ENCODE measurements around the gene DNAJC5.
"Not testable (repeated sequence)": the region's sequence is repeated elsewhere in the genome, so short reads cannot be mapped to it uniquely, and the experiment has no call there.

Gene DNAJC5

DNA sequence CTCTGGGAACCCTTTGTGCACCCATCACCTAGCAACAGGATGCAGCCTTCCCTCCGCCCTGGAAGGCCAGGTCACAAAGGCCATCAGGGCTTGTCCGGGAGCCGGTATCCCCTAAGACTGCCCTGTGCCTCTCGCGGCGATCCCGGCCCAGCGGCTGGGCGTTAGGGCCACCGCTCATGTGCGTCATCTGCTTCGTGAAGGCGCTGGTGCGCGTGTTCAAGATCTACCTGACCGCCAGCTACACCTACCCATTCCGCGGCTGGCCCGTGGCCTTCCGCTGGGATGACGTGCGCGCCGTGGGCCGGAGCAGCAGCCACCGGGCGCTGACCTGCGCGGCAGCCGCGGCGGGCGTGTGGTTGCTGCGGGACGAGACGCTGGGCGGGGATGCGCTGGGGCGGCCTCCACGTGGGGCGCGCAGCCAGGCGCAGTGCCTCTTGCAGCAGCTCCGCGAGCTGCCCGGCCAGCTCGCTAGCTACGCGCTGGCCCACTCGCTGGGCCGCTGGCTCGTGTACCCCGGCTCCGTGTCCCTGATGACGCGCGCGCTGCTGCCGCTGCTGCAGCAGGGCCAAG, 33.5 kb upstream of the DNAJC5 start, which contains the start of gene ABHD16B:
Gene ABHD16B (plus strand): TSS at position 134 of the 570 bp plus-strand sequence. CDS start 43 bp downstream, at position 177.
- no peak for DNase-seq (ENCODE audit: low spot score)

DNA sequence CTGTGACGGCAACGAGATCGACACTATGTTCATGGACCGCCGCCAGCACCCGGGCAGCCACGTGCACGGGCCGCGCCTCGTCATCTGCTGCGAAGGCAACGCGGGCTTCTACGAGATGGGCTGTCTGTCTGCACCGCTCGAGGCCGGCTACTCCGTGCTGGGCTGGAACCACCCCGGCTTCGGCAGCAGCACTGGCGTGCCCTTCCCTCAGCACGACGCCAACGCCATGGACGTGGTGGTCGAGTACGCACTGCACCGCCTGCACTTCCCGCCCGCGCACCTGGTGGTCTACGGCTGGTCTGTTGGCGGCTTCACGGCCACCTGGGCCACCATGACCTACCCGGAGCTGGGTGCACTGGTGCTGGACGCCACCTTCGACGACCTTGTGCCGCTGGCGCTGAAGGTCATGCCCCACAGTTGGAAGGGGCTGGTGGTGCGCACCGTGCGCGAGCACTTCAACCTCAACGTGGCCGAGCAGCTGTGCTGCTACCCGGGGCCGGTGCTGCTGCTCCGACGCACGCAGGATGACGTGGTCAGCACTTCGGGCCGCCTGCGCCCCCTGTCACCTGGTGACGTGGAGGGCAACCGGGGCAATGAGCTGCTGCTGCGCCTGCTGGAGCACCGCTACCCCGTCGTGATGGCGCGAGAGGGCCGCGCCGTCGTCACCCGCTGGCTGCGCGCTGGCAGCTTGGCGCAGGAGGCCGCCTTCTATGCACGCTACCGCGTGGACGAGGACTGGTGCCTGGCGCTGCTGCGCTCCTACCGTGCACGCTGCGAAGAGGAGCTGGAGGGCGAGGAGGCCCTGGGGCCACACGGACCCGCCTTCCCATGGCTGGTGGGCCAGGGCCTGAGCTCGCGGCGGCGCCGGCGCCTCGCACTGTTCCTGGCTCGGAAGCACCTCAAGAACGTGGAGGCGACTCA, 32.7 kb upstream of the DNAJC5 start:
- DNase-seq (ENCODE audit: low spot score), result no peak

DNA sequence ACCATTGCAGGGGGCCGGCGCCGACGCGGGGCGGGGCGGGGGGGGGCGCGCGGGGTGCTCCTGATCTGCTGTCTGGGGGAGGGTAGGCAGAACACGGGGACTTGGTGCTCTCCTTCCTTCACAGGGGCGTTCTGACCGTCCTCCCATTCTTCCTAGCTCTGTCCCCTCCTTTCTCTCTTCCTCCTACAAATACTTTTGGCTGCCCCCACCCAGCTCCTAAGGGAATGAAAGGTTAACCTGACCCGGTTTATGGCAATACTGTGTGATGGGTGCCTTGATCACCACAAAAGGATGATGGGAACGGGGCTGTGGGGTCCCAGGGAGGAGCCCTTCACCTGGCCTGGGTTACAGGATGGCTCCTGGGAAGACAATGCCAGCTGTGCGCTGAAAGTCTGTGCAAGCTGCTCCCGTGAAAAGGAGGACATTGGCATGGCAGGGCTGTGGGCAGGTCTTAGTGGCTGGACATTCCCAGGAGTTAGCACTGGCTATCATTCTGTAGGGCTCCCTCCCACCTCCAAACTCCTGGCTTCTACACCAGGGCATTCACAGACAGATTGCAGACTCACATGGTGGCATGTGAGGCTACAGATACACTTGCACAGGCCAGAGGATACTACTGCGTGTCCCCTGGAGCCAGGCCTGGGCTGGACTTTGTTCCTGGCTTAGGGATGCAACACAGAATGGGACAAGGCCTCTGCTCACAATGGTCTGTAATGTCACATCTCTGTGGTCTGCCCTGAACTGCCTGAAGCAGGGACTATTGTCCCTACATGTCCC, 31.7 kb upstream of the DNAJC5 start:
- DNase-seq (ENCODE audit: low spot score), result no peak

DNA sequence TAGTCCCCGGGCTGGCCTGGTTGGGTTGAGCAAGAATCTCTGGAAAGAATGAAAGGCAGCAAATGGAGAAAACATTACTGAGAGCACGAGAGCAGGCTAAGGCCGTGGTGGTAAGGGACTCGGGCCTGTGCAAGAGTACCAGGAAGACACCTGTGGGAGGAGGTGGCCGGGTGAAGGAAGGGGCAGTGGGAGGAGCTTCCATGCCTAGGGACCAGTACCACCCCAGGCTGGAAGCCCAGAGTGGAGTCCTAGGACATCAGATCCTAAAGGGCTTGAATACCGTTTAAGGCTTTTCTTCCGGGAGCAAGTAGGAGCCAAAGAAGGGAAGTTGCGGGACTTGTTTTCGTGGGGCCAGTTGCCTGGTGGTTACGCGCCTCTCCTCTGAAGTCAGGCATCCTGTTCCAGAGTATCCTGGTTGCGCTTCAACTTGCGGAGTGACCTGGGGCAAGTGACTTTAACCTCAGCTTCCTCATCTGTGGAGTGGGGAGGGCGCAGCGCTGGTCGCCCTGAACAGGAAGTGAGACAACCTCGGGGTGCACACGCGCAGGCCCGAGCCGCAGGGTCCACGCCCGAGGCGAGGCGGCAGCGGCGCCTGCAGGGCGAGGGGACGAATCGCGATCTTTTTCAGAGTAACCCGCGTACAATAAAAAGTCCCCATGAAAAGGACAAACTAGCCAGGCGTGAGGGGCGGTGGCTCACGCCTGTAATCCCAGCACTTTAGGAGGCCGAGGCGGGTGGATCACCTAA, 31.0 kb upstream of the DNAJC5 start:
- DNase-seq (ENCODE audit: low spot score), result peak; percentile 89

DNA sequence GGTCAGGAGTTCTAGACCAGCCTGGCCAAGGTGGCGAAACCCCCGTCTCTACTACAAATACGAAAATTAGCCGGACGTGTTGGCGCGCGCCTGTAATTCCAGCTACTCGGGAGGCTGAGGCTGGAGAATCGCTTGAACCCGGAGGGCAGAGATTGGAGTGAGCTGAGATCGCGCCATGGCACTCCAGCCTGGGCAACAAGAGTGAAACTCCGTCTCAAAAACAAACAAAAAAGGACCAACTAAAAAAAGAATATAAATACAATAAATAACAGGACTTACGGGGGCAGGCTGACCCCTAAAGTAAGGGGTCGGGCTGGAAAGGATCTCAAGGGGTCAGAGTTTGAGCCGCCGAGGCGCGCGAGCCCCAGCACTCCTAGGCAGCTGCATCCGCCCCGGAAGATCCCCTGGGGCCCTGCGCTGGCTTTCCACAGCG, 30.4 kb upstream of the DNAJC5 start:
- DNase-seq (ENCODE audit: low spot score), result no peak

DNA sequence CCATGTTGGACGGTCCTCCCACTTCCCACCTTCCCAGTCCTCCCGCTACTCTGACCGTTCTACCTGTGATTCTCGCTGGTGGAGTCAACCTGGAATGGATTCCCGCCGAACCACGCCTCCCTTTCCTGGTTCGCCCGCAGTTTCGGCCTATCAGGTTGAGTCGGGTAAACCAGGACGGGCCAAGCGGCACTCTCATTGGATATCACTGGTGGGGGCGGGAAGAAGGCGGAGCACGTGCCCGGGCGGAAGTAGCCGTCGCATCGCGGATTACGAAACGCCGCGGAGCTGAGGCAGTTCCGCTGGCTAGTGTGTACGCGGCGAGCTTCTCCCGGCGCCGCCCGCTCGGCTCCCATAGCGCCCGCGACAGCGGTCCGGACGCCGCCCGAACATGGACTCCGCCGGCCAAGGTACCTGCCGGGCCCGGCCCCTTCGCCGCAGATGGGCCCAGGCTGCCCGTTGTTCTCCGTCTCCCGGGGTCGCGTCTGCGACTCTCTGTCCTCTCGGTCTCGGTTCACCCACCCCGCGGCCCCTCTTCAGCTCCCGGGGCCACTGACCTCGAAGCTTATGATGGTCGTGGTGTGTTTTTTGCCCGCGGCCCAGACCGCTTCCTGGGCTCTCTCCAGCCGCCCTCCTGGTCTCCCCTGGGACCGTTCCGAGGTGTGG, 29.8 kb upstream of the DNAJC5 start, which contains the start of gene TPD52L2:
Gene TPD52L2 (plus strand): TSS at position 293 of the 663 bp plus-strand sequence. CDS start 96 bp downstream, at position 389.
- peak; percentile 99 for DNase-seq (ENCODE audit: low spot score)

DNA sequence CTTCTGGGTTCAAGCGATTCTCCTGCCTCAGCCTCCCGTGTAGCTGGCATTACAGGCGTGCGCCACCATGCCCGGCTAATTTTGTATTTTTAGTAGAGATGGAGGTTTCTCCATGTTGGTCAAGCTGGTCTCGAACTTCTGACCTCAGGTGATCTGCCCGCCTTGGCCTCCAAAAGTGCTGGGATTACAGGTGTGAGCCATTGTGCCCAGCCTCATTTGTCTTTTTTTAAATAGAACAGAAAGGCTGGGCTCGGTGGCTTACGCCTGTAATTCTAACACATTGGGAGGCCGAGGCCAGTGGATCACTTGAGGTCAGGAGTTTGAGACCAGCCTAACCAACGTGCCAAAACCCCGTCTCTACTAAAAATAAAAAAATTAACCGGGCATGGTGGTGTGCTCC, 27.9 kb upstream of the DNAJC5 start:
- DNase-seq (ENCODE audit: low spot score), result not testable (repeated sequence)

DNA sequence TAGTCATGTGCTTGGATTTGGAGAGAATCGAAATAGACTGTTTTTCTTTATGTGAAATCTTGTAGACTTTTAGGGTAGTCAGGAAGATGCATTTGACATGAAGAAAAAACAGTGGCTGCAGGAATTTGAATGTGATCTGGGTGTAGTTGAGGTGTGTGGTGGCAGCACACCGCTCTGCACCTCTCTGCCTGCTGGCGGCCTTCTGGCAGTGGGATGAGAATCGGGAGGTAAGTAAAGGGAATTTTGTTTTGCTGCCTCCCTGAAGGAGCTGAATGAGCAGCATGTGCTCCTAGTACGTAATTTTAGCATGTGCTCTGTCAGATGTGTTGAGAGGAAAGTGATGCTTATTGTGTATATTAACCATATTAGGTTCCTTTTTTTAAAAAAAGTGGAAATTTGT, 26.7 kb upstream of the DNAJC5 start:
- no peak for DNase-seq (ENCODE audit: low spot score)

DNA sequence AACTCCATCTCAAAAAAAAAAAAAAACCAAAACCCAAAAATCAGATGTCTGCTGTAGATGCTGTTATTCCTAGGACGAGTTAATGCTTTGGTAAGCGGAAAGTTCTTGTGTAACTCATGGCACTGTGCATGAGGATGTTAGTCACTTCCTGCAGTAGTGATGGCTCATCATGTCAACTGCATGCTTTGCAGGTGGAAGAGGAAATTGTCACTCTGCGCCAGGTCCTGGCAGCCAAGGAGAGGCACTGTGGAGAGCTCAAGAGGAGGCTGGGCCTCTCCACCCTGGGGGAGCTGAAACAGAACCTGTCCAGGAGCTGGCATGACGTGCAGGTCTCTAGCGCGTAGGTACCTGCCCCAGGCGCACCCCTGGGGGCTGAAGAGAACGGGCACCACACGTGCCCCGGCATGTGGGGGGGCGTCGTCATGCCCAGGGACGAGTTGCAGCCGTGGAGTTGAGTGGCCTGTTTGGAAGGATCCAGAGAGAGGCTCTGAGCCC, 21.4 kb upstream of the DNAJC5 start:
- DNase-seq (ENCODE audit: low spot score), result peak; percentile 60

DNA sequence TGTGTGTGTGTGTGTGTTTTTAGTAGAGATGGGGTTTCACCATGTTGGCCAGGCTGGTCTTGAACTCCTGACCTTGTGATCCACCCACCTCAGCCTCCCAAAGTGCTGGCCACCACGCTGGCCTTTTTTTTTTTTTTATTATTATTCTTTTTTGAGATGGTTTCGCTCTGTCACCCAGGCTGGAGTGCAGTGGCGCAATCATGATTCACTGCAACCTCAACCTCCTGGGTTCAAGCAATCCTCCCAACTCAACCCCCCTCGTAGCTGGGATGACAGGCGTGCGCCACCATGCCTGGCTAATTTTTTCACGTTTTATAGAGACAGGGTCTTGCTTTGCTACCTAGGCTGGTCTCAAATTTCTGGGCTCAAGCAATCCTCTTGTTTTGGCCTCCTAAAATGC, 20.7 kb upstream of the DNAJC5 start:
- DNase-seq (ENCODE audit: low spot score), result not testable (repeated sequence)

DNA sequence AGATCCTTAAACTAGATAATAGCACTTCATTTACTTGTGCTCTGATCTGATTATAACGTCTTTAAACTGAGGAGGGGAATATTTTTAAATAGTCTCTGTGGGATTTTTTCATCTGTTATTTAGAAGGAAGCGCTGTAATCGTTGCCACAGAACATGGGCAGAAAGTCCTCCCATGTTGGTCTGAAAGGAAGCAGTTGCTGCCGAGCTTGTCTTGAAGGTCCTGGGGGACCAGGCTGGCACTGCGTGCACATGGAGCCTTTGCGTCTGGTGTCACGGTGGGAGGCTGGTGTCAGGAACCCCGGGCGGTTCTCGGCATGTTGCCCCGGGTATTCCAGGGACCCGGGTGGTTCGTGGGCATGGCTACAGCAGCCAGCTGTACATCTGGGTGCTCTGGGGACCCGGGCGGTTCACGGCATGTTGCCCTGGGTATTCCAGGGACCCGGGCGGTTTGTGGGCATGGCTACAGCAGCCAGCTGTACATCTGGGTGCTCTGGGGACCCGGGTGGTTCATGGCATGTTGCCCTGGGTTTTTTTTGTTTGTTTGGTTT, 18.4 kb upstream of the DNAJC5 start:
- no peak for DNase-seq (ENCODE audit: low spot score)

DNA sequence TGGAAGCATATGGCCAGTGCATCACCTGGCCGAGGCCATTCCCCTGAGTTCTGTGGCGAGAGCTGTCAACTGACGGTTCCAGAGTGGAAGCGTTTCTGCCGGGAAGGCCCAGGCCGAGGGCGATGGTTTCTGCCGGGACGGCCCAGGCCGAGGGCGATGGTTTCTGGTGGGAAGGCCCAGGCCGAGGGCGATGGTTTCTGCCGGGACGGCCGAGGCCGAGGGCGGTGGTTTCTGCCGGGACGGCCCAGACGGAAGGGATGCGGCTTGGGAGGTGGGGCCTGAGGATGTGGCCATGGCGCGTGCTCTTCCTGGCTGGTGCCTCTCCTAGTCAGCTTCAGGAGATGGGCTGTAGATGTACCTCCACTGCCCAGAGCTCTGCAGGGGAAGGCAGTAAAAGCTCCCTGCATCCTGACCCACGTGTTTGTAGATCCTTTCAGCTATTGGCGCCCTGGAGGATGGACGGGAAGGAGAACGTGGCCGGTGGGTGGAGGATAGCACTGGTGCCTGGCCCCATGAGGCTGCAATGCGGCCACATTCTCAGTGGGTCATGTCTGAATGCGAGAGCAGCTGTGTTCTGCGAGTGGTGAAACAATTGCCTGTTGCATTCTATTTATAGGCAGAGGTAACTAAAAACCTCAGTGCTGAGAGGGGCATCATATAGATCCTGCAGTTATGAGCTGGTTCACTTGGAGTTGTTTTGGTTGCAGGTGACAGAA, 17.0 kb upstream of the DNAJC5 start:
- DNase-seq (ENCODE audit: low spot score), result no peak

DNA sequence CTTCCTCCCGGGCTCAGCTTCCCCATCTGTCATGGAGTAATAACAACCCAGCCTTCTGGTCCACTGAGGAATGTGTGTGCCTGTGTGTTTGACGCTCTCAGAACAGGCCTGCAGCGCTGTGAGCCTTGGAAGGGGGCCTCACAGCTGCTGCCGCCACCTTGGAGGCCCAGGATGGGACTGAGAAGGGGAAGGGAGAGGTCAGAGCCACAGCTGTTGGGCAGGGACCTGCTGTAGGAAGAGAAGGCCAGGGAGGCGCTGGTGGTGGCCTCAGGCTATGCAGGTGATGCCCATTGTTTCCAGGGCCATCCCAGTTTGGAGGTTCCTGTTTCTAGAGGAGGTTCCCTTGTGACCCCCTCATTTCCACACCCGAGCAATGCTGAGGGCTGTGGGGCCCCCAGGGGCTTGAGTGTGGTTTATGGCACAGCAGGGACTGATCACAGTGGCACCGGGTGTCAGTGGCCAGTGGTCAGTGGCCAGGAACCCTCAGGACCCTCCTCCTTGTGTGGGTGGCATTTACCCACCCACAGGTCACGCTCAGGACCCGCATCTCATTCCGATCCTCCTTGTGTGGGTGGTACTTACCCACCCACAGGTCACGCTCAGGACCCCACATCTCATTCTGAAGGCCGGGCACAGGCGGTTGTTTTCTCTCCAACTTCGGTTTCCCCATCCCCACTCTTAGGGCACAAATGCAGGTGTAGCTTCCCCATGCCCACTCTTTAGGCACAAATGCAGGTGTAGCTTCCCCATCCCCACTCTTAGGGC, 15.8 kb upstream of the DNAJC5 start:
- no peak for DNase-seq (ENCODE audit: low spot score)

DNA sequence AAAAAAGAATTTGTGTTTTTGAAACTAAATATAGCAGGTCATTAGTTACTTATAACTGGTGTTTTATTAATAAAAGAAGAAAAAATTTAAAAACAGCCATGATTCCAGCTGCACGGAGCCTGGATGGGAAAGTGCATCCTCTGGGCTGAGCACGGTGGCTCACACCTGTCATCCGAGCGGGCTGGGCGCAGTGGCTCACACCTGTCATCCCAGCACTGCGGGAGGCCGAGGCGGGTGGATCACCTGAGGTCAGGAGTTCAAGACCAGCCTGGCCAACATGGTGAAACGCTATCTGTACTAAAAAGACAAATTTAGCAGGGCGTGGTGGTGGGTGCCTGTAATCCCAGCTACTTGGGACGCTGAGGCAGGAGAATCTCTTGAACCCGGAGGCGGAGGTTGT, 14.0 kb upstream of the DNAJC5 start:
- DNase-seq (ENCODE audit: low spot score), result not testable (repeated sequence)

DNA sequence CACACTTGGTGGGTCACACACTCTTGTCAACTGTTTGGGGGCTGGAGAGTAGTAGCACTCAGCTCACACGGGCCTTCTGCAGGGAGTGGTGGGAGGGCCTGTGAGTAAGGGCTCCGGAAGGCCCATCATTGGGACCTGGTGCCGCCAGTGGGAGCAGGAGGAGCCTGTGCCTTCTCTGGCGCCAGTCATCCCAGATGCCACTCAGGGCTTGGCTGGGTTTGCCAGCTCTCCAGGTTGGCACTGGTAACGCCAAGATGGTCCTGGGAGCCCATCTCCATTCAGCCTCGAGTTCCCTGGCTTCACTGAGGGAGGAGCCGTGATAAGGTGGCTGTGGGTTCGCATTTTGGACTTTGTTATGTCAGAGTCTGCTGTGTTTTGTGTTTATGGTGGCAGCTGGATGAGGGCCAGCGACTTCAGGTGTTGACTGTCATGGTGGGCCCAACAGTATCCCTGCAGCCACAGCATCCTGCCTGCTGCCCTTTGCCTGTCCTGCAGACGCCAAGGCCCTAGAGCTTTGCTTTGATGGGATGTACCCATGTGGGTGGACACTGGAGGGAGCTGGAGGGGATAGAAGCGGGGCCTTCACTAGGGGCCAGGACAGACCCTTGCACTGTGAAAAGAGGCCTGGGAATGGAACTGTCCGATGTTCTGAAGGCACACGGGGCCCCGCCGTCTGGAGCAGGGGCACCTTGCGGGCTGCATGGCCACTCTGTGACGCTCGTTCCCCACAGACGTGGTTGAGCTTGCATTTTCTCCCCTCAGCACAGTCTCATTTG, 13.3 kb upstream of the DNAJC5 start:
- DNase-seq (ENCODE audit: low spot score), result no peak

DNA sequence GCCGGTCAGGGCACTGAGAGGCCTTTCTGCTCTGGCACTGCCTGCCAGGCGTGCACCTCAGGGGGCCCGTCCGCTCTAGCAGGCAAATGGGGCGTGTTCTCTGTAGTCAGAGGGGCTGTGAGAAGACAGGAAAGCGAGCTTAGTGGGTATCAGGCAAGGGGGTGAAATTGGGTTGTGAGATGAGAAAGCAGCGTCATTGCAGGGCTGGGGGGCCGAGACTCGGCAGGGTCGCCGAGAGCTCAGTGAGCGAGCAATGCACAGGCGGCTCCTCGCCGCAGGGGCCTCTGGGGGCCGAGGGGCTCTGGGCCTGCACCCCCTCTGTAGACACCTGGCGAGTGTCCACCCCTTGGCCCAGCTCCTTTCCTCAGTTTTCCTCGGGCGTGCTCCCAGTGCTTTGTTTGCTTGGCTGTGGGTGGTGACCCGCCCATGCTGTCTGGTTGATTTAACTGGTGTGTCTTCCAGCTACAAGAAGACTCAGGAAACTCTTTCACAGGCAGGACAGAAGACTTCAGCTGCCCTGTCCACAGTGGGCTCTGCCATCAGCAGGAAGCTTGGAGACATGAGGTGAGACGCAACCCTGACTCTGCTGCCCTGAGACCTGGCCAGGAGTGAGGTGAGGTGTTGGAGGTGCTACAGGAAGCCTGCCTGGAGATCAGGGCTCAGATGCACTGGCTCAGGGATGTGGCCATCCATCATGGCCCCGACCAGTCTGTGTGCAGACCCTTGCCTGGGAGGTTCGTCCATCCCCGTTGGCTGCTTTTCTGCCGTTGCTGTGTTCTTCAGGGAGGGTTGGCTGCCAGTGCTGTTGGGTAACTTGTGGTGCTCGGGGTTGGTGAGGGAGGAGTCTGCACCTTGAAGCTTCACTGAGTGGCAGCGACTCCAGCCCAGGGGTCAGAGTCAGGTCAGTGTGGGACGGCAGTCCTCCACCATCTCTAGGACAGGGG, 12.4 kb upstream of the DNAJC5 start:
- DNase-seq (ENCODE audit: low spot score), result no peak

DNA sequence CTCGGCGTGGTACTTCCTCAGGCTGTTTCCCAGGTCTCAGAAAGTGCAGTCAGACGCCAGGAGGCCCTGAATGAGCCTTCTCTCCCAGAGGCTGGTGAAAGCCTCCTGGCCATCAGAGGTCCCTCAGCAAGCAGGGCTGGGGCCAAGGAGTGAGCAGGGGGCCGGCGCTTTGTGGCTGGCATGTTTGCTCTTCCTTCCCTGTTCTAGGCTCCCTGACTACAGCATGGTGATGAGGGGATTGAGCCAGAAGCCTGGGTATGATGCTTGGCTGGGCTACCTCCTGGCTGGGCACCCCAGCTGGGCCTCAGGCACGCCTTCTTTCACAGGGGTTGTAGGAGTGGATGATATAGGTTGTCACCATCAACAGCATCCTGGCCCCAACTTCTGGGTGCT, 11.7 kb upstream of the DNAJC5 start:
- DNase-seq (ENCODE audit: low spot score), result no peak

All from hepatic stellate cell (primary cell).